ENCODE measurements around the gene TMC3.

DNA sequence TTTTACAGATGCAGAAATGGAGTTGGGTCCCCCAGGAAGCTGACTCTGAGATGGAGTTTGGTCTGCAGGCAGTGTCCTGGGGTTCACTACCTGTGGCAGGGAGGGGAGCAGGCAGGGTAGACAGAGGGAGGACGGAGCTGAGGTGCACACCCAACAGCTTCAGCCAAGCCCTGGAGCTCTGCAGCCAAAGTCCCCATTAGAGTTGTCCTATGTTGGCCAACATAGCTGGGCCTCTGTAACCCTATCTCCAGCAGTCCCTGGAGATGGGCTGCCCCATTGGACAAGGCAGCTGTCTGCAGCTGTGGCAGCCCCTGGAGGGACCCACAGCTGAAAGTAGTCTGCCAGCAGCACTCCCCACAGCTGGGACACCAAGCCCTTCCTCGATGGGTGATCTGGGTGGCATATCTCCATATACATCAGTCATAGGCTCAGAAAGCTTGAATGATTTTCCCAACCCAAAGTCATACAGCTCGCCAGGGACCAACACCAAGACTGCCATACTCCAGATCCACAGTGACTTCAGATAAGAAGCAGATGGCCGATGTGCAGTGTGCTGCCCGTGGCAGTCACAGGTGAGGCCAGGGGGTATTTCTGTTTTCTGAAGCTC lies 82.0 kb downstream of the TMC3 start:
- TF ChIP-seq GATA2 (IDR thresholded peaks at IDR 0.05; ENCODE audit: low read depth, low read length) (no peak), GATA3 (IDR thresholded peaks at IDR 0.05; ENCODE audit: low read depth, low read length) (no peak)

Measured in SH-SY5Y (cell line).